K562 (cell line): Measurements from ENCODE around the gene VPS11. TPM values are rescaled to one million over a fixed set of nuclear protein-coding genes. Genes with fewer than 3 reads are reported as not detected.

Experiments used
- CSDE1 ChIP-seq, 2 experiments: fragments of 450-650 bp; IDR thresholded peaks; 2 replicates each; pipeline ENCODE4 v1.6.1; 2016; ENCODE audit warnings: mild to moderate bottlenecking in 1 of 2
- JUN ChIP-seq, 2 experiments: sonication (generic) in 1 of 2; formaldehyde crosslinking in 1 of 2; IDR thresholded peaks; 2 replicates each; pipeline versions ENCODE4 v1.6.1 to v1.8.0; 2012 to 2022; ENCODE audit warnings: borderline replicate concordance in 2 of 2, mild to moderate bottlenecking in 2 of 2, improper control_type of control experiment in 1 of 2, low read depth in 1 of 2, low read length in 1 of 2, missing genetic modification reagents in 1 of 2
- KLF6 ChIP-seq: fragments of 250-450 bp; sonication (Bioruptor Pico); IDR thresholded peaks from 2 replicates; pipeline ENCODE4 v1.4.0; 2020; ENCODE audit warnings: mild to moderate bottlenecking, moderate library complexity, borderline replicate concordance
- MAZ ChIP-seq, 2 experiments: fragments of 450-650 bp in 1 of 2; sonication (generic) in 1 of 2; formaldehyde crosslinking; IDR thresholded peaks in 1 of 2; conservative IDR thresholded peaks in 1 of 2; 2 replicates each; pipeline versions ENCODE4 v1.4.0 to v1.5.0; 2020; ENCODE audit warnings: mild to moderate bottlenecking in 1 of 2, missing genetic modification reagents in 1 of 2
- MNT ChIP-seq, 2 experiments: fragments of 450-650 bp; conservative IDR thresholded peaks; 2 replicates each; pipeline ENCODE4 v1.6.1; 2017; ENCODE audit warnings: mild to moderate bottlenecking in 2 of 2, moderate library complexity in 2 of 2
- MTA2 ChIP-seq: fragments of 450-650 bp; IDR thresholded peaks from 2 replicates; pipeline ENCODE4 v1.6.1; 2016; ENCODE audit warnings: low read depth
- MXI1 ChIP-seq: IDR thresholded peaks from 2 replicates; pipeline ENCODE4 v1.6.1; 2011; ENCODE audit warnings: low read depth, mild to moderate bottlenecking, improper control_type of control experiment, low read length
- NCOA1 ChIP-seq: fragments of 450-650 bp; IDR thresholded peaks from 2 replicates; pipeline ENCODE4 v1.6.1; 2016; ENCODE audit warnings: low read depth
- XRCC3 ChIP-seq: fragments of 450-650 bp; IDR thresholded peaks from 2 replicates; pipeline ENCODE4 v1.6.1; 2017; ENCODE audit warnings: mild to moderate bottlenecking, moderate library complexity
- ZNF280B ChIP-seq: fragments of 250-450 bp; sonication (Bioruptor Pico); IDR thresholded peaks from 2 replicates; pipeline ENCODE4 v1.5.1; 2021; ENCODE audit warnings: mild to moderate bottlenecking
- polyA plus RNA-seq, 8 experiments: library from polyadenylated mRNA; depleted of rRNA in 4 of 8; stranded (reverse) in 5 of 8; unstranded in 3 of 8; fragments of >200 nt; fragmentation: Nextera tagmentation in 2 of 8; fragmentation: Illumina TruSeq in 1 of 8; extraction: Ambion mirVana in 2 of 8; extraction: Trizol in 1 of 8; gene quantifications; 2 replicates each; pipeline versions ENCODE4 v1.2.1 to v1.2.3, GENCODE V29; 2011 to 2014; ENCODE audit warnings: inconsistent platforms in 1 of 8, missing spikeins in 1 of 8
- total RNA-seq, 7 experiments: library from RNA; depleted of rRNA in 6 of 7; stranded (reverse); fragments of >200 nt in 6 of 7; fragmentation: Illumina TruSeq in 2 of 7; extraction: Trizol in 2 of 7; gene quantifications; 2 replicates each; pipeline versions ENCODE4 v1.2.1 to v1.2.3, GENCODE V29; 2011 to 2021; ENCODE audit warnings: low replicate concordance in 1 of 7
- TF ChIP-seq, protein P1 (sequence below): fragments of 450-650 bp; IDR thresholded peaks from 2 replicates; pipeline ENCODE4 v1.7.0; 2016; ENCODE audit warnings: borderline replicate concordance
- TF ChIP-seq, protein P2 (sequence below): sonication (generic); formaldehyde crosslinking; IDR thresholded peaks from 2 replicates; pipeline ENCODE4 v1.8.0; 2023; ENCODE audit warnings: missing genetic modification reagents, mild to moderate bottlenecking, borderline replicate concordance

Gene VPS11
- total and polyA plus RNA-seq, 9 of the 15 experiments (the other 6 are each of a cell fraction or from before 2014, with no cell fraction given), result 14.1 to 35.5 (median 27.5) TPM

DNA sequence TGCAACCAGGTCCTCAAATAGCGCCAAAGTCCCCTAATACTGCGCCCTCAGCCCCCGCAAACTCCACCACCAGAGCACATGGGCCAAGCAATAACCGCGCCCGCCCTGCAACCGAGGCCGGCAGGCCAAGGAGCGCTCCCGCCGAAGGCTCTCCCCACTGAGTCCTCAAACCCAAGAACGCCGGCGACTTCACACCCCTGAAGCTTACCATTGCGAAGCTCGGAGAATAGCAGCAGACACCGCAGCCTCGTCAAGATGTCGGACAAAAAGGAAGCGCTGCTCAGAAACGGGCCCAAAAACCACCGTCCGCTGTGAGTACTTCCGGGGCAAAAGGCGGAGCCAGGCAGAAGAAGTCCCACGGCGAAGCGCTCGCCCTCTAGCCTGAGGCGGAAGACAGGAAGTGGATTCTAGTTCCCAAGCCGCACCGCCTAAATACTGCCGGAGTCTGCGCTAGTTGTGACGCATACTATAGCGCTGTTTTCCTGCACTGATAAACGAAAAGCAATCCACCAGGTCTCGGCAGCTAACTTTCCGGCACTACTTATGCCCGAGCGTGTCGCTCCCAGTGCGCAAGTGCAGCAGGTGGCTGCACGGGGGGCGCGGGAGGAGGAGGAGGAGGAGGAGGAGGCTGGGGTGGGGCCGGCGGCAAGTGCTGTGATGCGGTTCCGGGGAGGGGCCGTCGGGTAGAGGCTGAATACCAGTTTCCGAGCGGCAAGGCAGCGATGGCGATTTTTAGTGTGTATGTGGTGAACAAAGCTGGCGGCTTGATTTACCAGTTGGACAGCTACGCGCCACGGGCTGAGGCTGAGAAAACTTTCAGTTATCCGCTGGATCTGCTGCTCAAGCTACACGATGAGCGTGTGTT is 49.3 kb upstream of the VPS11 start, which contains the start of the genes RPS25 and TRAPPC4 (continued):
- TF ChIP-seq CSDE1 (IDR thresholded peaks at IDR 0.05) (peak in 1 of 2 experiments; percentile 14; a peak in 1 of 4 replicates), MXI1 (peak; percentile 67; the same call in 1 of the 2 replicates), KLF6 (CRISPR knock-in tag) (peak; percentile 73; the same call in 1 of the 2 replicates), ZNF280B (CRISPR knock-in tag) (no peak), NCOA1 (peak; percentile 94), MNT (conservative IDR thresholded peaks at IDR 0.05) (peak; percentile 88 to 90), MAZ (CRISPR knock-in tag; conservative IDR thresholded peaks at IDR 0.05 in 1 of 2, IDR thresholded peaks at IDR 0.05 in 1 of 2) (peak; percentile 66 to 82), XRCC3 (no peak), JUN (IDR thresholded peaks at IDR 0.05; ENCODE audit: borderline replicate concordance, low read depth, low read length) (peak; percentile 4; the same call in 1 of the 2 replicates), JUN (CRISPR knock-in tag; IDR thresholded peaks at IDR 0.05; ENCODE audit: borderline replicate concordance) (peak; percentile 82; the same call in 1 of the 2 replicates), MTA2 (peak; percentile 80)
- TF ChIP-seq, protein P1, sequence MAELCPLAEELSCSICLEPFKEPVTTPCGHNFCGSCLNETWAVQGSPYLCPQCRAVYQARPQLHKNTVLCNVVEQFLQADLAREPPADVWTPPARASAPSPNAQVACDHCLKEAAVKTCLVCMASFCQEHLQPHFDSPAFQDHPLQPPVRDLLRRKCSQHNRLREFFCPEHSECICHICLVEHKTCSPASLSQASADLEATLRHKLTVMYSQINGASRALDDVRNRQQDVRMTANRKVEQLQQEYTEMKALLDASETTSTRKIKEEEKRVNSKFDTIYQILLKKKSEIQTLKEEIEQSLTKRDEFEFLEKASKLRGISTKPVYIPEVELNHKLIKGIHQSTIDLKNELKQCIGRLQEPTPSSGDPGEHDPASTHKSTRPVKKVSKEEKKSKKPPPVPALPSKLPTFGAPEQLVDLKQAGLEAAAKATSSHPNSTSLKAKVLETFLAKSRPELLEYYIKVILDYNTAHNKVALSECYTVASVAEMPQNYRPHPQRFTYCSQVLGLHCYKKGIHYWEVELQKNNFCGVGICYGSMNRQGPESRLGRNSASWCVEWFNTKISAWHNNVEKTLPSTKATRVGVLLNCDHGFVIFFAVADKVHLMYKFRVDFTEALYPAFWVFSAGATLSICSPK, result no peak
- TF ChIP-seq, protein P2, sequence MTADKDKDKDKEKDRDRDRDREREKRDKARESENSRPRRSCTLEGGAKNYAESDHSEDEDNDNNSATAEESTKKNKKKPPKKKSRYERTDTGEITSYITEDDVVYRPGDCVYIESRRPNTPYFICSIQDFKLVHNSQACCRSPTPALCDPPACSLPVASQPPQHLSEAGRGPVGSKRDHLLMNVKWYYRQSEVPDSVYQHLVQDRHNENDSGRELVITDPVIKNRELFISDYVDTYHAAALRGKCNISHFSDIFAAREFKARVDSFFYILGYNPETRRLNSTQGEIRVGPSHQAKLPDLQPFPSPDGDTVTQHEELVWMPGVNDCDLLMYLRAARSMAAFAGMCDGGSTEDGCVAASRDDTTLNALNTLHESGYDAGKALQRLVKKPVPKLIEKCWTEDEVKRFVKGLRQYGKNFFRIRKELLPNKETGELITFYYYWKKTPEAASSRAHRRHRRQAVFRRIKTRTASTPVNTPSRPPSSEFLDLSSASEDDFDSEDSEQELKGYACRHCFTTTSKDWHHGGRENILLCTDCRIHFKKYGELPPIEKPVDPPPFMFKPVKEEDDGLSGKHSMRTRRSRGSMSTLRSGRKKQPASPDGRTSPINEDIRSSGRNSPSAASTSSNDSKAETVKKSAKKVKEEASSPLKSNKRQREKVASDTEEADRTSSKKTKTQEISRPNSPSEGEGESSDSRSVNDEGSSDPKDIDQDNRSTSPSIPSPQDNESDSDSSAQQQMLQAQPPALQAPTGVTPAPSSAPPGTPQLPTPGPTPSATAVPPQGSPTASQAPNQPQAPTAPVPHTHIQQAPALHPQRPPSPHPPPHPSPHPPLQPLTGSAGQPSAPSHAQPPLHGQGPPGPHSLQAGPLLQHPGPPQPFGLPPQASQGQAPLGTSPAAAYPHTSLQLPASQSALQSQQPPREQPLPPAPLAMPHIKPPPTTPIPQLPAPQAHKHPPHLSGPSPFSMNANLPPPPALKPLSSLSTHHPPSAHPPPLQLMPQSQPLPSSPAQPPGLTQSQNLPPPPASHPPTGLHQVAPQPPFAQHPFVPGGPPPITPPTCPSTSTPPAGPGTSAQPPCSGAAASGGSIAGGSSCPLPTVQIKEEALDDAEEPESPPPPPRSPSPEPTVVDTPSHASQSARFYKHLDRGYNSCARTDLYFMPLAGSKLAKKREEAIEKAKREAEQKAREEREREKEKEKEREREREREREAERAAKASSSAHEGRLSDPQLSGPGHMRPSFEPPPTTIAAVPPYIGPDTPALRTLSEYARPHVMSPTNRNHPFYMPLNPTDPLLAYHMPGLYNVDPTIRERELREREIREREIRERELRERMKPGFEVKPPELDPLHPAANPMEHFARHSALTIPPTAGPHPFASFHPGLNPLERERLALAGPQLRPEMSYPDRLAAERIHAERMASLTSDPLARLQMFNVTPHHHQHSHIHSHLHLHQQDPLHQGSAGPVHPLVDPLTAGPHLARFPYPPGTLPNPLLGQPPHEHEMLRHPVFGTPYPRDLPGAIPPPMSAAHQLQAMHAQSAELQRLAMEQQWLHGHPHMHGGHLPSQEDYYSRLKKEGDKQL (CRISPR knock-in tag), result no peak
